GM18508 (cell line): ENCODE data around the gene EPC2.

Experiments used
- ATAC-seq: cut with Tn5 transposase; IDR thresholded peaks from one replicate; pipeline ENCODE4 v1.9.1; 2021; ENCODE audit warnings: moderate number of reproducible peaks; ENCODE audit not compliant: insufficient read depth, unreplicated experiment

The EPC2 gene

GRCh38 chr2:148796735-148797512 is 152.4 kb downstream of the EPC2 start:
- no peak for ATAC-seq

- no peak for ATAC-seq
Measured at GRCh38 chr2:148802448-148803220, 158.1 kb downstream of the EPC2 start.

GRCh38 chr2:148810081-148810480 is 165.5 kb downstream of the EPC2 start:
- ATAC-seq, result no peak

GRCh38 chr2:148812306-148812705 is 167.8 kb downstream of the EPC2 start:
- ATAC-seq, result no peak

- peak; percentile 94 for ATAC-seq
Measured at GRCh38 chr2:148813603-148814065, 169.1 kb downstream of the EPC2 start.

GRCh38 chr2:148814143-148814859 is 169.8 kb downstream of the EPC2 start:
- ATAC-seq, result no peak

- ATAC-seq, result no peak
Measured at GRCh38 chr2:148814860-148815419, 170.4 kb downstream of the EPC2 start.

- ATAC-seq, result no peak
Measured at GRCh38 chr2:148816176-148816575, 171.6 kb downstream of the EPC2 start.

- ATAC-seq, result no peak
Measured at GRCh38 chr2:148817210-148817708, 172.7 kb downstream of the EPC2 start.

GRCh38 chr2:148819019-148819585 is 174.6 kb downstream of the EPC2 start:
- ATAC-seq, result no peak

- no peak for ATAC-seq
Measured at GRCh38 chr2:148824190-148824589, 179.6 kb downstream of the EPC2 start.

GRCh38 chr2:148826791-148827190 is 182.2 kb downstream of the EPC2 start:
- no peak for ATAC-seq

- ATAC-seq, result no peak
Measured at GRCh38 chr2:148828941-148829340, 184.4 kb downstream of the EPC2 start.

GRCh38 chr2:148829618-148830017 is 185.1 kb downstream of the EPC2 start:
- no peak for ATAC-seq

GRCh38 chr2:148832637-148833036 is 188.1 kb downstream of the EPC2 start:
- no peak for ATAC-seq
